ENCODE results near the gene SYAP1.
"Not testable (repeated sequence)": the region's sequence is repeated elsewhere in the genome, so short reads cannot be mapped to it uniquely, and the experiment has no call there.

SYAP1 gene

GRCh38 chrX:16722481-16722880 lies 3.1 kb downstream of the SYAP1 start:
- TF ChIP-seq, protein P1, sequence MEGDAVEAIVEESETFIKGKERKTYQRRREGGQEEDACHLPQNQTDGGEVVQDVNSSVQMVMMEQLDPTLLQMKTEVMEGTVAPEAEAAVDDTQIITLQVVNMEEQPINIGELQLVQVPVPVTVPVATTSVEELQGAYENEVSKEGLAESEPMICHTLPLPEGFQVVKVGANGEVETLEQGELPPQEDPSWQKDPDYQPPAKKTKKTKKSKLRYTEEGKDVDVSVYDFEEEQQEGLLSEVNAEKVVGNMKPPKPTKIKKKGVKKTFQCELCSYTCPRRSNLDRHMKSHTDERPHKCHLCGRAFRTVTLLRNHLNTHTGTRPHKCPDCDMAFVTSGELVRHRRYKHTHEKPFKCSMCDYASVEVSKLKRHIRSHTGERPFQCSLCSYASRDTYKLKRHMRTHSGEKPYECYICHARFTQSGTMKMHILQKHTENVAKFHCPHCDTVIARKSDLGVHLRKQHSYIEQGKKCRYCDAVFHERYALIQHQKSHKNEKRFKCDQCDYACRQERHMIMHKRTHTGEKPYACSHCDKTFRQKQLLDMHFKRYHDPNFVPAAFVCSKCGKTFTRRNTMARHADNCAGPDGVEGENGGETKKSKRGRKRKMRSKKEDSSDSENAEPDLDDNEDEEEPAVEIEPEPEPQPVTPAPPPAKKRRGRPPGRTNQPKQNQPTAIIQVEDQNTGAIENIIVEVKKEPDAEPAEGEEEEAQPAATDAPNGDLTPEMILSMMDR (IDR thresholded peaks at IDR 0.05; ENCODE audit: control insufficient read depth, extremely low read depth, insufficient read depth): no peak

GRCh38 chrX:16725072-16725471 lies 5.7 kb downstream of the SYAP1 start:
- no peak for DNase-seq (ENCODE audit: low read depth)
- TF ChIP-seq, protein P1 (IDR thresholded peaks at IDR 0.05; ENCODE audit: control insufficient read depth, extremely low read depth, insufficient read depth): no peak

More at GRCh38 chrX:16722481-16722880, 3.1 kb downstream of the SYAP1 start:
- peak; percentile 55 for DNase-seq (ENCODE audit: low read depth)
- no peak overlapping the region for H3K4me3 ChIP-seq (ENCODE audit: low read depth, low read length)

DNA sequence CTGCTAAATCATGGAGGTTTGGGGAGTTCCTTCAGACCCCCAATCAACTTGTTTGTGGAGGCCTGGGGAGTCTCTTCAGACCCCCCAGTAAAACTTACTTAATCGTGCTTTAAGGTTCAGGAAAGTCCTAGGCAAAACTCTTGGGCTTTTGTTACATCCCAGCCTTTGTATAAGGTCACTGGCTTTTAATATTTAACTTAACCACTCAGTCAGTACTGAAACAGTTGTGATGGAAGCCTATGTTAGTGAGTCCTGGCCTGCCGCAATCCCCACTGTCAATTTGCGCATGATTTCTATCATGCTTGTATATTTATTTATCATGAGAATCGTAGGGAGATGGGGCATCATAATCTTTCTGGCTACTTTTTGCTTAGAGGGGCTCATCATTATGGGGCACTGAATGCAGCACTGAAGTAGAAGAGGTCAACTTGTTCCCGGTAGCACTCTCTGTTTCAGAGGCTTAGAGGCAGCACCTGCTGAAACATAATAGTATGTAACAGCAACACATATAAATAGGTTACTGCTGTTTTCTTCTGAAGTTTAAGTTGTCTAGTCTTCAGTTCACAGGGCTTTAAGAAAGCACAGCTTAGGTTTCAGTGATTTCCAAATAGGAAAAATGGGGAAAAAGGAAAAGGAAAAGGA lies 7.1 kb downstream of the SYAP1 start:
- DNase-seq (ENCODE audit: low read depth); H3K4me3 ChIP-seq (ENCODE audit: low read depth, low read length): not testable (repeated sequence)

More at GRCh38 chrX:16725072-16725471, 5.7 kb downstream of the SYAP1 start:
- H3K4me3 ChIP-seq (ENCODE audit: low read depth, low read length): no peak overlapping the region

- TF ChIP-seq, protein P1 (IDR thresholded peaks at IDR 0.05; ENCODE audit: control insufficient read depth, extremely low read depth, insufficient read depth): no peak
Observed at GRCh38 chrX:16727637-16728036, 8.2 kb downstream of the SYAP1 start.

GRCh38 chrX:16730450-16730849 lies 11.0 kb downstream of the SYAP1 start:
- TF ChIP-seq, protein P1 (IDR thresholded peaks at IDR 0.05; ENCODE audit: control insufficient read depth, extremely low read depth, insufficient read depth): no peak
- no peak for DNase-seq (ENCODE audit: low read depth)
- no peak overlapping the region for H3K4me3 ChIP-seq (ENCODE audit: low read depth, low read length)

More at GRCh38 chrX:16727637-16728036, 8.2 kb downstream of the SYAP1 start:
- DNase-seq (ENCODE audit: low read depth): peak; percentile 71
- no peak overlapping the region for H3K4me3 ChIP-seq (ENCODE audit: low read depth, low read length)

GRCh38 chrX:16733013-16733412 lies 13.6 kb downstream of the SYAP1 start:
- no peak for DNase-seq (ENCODE audit: low read depth)
- TF ChIP-seq, protein P1 (IDR thresholded peaks at IDR 0.05; ENCODE audit: control insufficient read depth, extremely low read depth, insufficient read depth): no peak

DNA sequence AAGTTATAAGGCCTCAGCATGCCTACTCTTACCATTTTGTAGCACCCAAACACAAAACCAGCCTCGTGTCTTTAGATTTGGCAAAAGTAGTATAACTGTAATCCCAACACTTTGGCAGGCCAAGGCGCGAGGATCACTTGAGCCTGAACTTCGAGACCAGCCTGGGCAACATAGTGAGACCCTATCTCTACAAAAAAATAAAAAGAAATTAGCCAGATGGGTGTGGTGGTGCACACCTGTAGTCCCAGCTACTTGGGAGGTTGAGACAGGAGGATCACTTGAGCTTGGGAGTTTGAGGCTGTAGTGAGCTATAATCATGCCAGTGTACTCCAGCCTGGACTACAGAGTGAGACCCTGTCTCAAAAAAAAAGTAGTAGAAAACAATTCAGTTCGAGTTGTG lies 17.6 kb downstream of the SYAP1 start:
- TF ChIP-seq, protein P1 (IDR thresholded peaks at IDR 0.05; ENCODE audit: control insufficient read depth, extremely low read depth, insufficient read depth): no peak
- DNase-seq (ENCODE audit: low read depth): no peak

More at GRCh38 chrX:16733013-16733412, 13.6 kb downstream of the SYAP1 start:
- no peak overlapping the region for H3K4me3 ChIP-seq (ENCODE audit: low read depth, low read length)

More for the DNA sequence above, 17.6 kb downstream of the SYAP1 start:
- H3K4me3 ChIP-seq (ENCODE audit: low read depth, low read length): no peak overlapping the region

Data from LNCaP clone FGC (cell line).